PC-3 (cell line): Measurements from ENCODE around the gene MYO5B.

Experiments used
- EZH2 ChIP-seq: fragments of 300-600 bp; sonication (generic); IDR thresholded peaks from one replicate; pipeline ENCODE4 v1.6.1; 2017; ENCODE audit warnings: antibody characterized with exemption, mild to moderate bottlenecking, low read length; ENCODE audit not compliant: unreplicated experiment
- EZH2phosphoT487 ChIP-seq: fragments of 300-600 bp; sonication (generic); IDR thresholded peaks from 2 replicates; pipeline ENCODE4 v1.6.1; 2018; ENCODE audit warnings: mild to moderate bottlenecking, antibody characterized with exemption, low read length, borderline replicate concordance
- TF ChIP-seq, protein P1 (sequence below): fragments of 300-600 bp; sonication (generic); conservative IDR thresholded peaks from 2 replicates; pipeline ENCODE4 v1.5.1; 2017; ENCODE audit warnings: antibody characterized with exemption, low read depth, mild to moderate bottlenecking, low read length

DNA sequence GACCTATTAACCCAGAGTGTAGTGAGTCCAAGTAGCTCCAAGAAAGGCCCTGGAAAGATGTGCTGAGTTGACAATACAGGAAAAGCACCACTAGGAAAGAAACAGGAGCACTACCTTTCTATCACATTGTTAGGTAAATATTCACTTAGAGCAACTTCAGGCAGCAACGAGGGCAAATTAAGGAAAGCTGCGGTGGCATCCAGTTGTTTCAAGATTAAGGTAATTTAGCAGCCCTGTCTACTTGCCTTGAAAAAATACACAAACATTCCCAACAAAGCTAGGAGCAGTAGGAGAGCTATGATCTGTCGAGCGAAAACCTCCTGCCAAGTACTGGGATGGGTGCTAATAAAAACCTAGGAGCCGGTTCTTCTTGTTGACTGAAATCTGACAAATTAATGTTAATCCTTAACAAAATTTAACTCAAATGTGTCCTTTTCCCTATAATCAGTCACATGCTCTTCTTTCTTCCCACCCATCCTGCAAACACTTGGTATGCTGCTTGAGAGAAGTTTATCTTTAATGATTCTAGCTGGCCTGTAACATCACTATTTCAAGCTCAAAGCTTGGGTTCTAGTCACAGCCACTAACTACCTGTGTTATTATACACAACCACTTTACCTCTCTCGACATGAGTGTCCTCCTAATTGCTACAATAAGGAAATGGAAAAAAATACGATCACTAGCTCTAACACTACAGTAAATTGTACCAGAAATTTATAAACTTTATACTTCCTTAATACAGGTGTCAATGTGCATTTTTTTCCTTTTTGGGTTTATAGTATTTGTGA is 383.6 kb downstream of the MYO5B start:
- TF ChIP-seq, protein P1, sequence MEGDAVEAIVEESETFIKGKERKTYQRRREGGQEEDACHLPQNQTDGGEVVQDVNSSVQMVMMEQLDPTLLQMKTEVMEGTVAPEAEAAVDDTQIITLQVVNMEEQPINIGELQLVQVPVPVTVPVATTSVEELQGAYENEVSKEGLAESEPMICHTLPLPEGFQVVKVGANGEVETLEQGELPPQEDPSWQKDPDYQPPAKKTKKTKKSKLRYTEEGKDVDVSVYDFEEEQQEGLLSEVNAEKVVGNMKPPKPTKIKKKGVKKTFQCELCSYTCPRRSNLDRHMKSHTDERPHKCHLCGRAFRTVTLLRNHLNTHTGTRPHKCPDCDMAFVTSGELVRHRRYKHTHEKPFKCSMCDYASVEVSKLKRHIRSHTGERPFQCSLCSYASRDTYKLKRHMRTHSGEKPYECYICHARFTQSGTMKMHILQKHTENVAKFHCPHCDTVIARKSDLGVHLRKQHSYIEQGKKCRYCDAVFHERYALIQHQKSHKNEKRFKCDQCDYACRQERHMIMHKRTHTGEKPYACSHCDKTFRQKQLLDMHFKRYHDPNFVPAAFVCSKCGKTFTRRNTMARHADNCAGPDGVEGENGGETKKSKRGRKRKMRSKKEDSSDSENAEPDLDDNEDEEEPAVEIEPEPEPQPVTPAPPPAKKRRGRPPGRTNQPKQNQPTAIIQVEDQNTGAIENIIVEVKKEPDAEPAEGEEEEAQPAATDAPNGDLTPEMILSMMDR, result no peak
- no peak for TF ChIP-seq EZH2phosphoT487
- no peak for TF ChIP-seq EZH2
